Medulla oblongata (tissue), 1 donor: ENCODE data around the gene SYNDIG1.

Experiments
- DNase-seq: peaks from one replicate; pipeline ENCODE4 v3.0.0-alpha.2; 2015; ENCODE audit errors: extremely low spot score

Gene SYNDIG1

GRCh38 chr20:24469116-24469893, at the start of gene SYNDIG1:
SYNDIG1 (plus strand) TSS chr20:24469629; CDS start chr20:24543098, 73,469 bp downstream.
- peak; percentile 76 for DNase-seq

- no peak for DNase-seq
Measured at GRCh38 chr20:24419786-24420185, 49.6 kb upstream of the SYNDIG1 start.

- DNase-seq: no peak
Measured at GRCh38 chr20:24420567-24420966, 48.9 kb upstream of the SYNDIG1 start.

GRCh38 chr20:24421071-24421470, 48.4 kb upstream of the SYNDIG1 start:
- no peak for DNase-seq

- DNase-seq: no peak
Measured at GRCh38 chr20:24422091-24422760, 47.2 kb upstream of the SYNDIG1 start.

- DNase-seq: no peak
Measured at GRCh38 chr20:24423390-24424313, 45.8 kb upstream of the SYNDIG1 start.

- no peak for DNase-seq
Measured at GRCh38 chr20:24425523-24426135, 43.8 kb upstream of the SYNDIG1 start.

GRCh38 chr20:24431279-24432045, 38.0 kb upstream of the SYNDIG1 start:
- DNase-seq: no peak

- DNase-seq: no peak
Measured at GRCh38 chr20:24432046-24432442, 37.4 kb upstream of the SYNDIG1 start.

GRCh38 chr20:24436160-24436559, 33.3 kb upstream of the SYNDIG1 start:
- no peak for DNase-seq

- DNase-seq: no peak
Measured at GRCh38 chr20:24437196-24438082, 32.0 kb upstream of the SYNDIG1 start.

GRCh38 chr20:24438331-24438730, 31.1 kb upstream of the SYNDIG1 start:
- DNase-seq: no peak

GRCh38 chr20:24439737-24440387, 29.6 kb upstream of the SYNDIG1 start:
- no peak for DNase-seq

- no peak for DNase-seq
Measured at GRCh38 chr20:24441661-24442060, 27.8 kb upstream of the SYNDIG1 start.

GRCh38 chr20:24442909-24443308, 26.5 kb upstream of the SYNDIG1 start:
- no peak for DNase-seq

- no peak for DNase-seq
Measured at GRCh38 chr20:24443436-24443835, 26.0 kb upstream of the SYNDIG1 start.

GRCh38 chr20:24444526-24445190, 24.8 kb upstream of the SYNDIG1 start:
- no peak for DNase-seq

- DNase-seq: no peak
Measured at GRCh38 chr20:24445510-24446170, 23.8 kb upstream of the SYNDIG1 start.
